ENCODE measurements around the gene CCND1. TPM values are rescaled to one million over a fixed set of nuclear protein-coding genes. Genes with fewer than 3 reads are reported as not detected.
"Not testable (repeated sequence)": the region's sequence is repeated elsewhere in the genome, so short reads cannot be mapped to it uniquely, and the experiment has no call there.

Gene CCND1
- total and polyA plus RNA-seq, 2 donors: 7.3 to 33.3 TPM

DNA sequence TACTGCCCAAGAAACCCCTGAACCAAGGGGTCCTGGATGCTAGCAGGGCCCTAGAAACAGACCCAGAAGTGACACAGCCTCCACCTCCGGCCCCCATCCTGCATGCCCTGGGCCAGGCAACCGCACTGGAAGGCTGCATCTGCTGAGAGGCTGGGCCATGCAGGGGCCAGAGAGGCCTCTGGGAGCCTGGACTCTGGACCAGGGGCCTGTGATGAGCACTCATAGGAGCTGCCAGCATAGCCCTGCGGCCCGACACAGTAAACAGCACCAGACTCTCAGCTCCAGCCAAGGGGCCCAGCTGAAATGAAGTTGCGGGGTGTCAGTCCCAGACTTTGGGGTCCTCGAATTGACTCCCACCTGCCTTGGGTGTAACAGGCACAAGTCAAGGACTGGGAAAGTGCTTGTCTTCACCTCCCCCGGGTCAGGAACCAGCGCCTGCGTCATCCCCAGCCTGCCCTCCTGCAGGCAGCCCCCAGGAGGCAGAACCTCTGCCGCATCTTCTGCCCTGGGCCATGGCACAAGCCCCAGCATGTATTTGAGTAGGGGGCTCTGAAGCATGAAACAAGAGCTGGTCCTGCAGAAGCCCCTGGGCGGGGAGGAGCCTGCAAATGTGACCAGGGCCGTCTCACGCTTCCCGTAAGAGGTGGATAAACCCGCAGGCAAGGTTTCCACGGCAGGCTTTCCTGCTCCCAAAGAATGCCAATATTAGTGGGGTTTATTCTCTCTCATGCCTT, 25.2 kb upstream of the CCND1 start:
- no peak overlapping the region for H3K27ac ChIP-seq (ENCODE audit: low read depth in 1 of 2, low read length in 1 of 2)
- 96% methylated on average over 16 of the region's 16 CpGs for WGBS
- no peaks in the 10 kb centered on the region for H3K4me1 ChIP-seq (ENCODE audit: control insufficient read depth in 2 of 2, insufficient read depth in 2 of 2, low read length in 2 of 2)
- H3K36me3 ChIP-seq (ENCODE audit: control insufficient read depth in 2 of 2, insufficient read depth in 2 of 2, low read length in 1 of 2): no peaks in the 10 kb centered on the region
- no peak for DNase-seq (ENCODE audit: low read depth in 6 of 9, low spot score in 9 of 9)
- H3K4me3 ChIP-seq (ENCODE audit: low read length in 2 of 2): no peak overlapping the region
- peaks cover 0 to under 1% of the 10 kb centered on the region in 2 donors for H3K27me3 ChIP-seq (ENCODE audit: control insufficient read depth in 2 of 2, insufficient read depth in 1 of 2, low read length in 1 of 2)
- no peaks in the 10 kb centered on the region for H3K9me3 ChIP-seq (ENCODE audit: control insufficient read depth in 2 of 2, insufficient read depth in 1 of 2, low read length in 1 of 2)

DNA sequence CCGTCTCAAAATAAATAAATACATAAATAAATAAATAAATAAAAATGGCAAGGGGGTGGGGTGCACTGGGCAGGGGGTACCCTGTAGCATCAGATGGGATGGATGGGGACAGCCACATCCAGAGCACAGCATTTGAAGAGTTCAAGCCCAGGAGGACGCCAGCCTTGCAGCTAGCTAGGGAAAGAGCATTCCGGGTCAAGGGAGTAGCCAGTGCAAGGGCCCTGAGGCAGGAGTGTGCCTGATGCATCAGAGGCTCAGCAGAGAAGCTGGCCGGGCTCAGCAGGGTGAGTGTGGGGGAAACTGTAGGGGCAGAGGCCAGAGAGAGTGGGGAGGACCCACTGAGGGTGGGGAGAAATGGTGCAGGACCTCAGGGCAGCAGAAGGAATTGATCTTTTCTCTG, 23.7 kb upstream of the CCND1 start:
- no peak overlapping the region for H3K27ac ChIP-seq (ENCODE audit: low read depth in 1 of 2, low read length in 1 of 2)
- no peak overlapping the region for H3K4me3 ChIP-seq (ENCODE audit: low read length in 2 of 2)
- DNase-seq (ENCODE audit: low read depth in 6 of 9, low spot score in 9 of 9): no peak
- H3K27me3 ChIP-seq (ENCODE audit: control insufficient read depth in 2 of 2, insufficient read depth in 1 of 2, low read length in 1 of 2): peaks cover 0 to 2% of the 10 kb centered on the region in 2 donors
- H3K4me1 ChIP-seq (ENCODE audit: control insufficient read depth in 2 of 2, insufficient read depth in 2 of 2, low read length in 2 of 2): no peaks in the 10 kb centered on the region
- WGBS: 95% methylated on average over 4 of the region's 4 CpGs
- no peaks in the 10 kb centered on the region for H3K36me3 ChIP-seq (ENCODE audit: control insufficient read depth in 2 of 2, insufficient read depth in 2 of 2, low read length in 1 of 2)
- no peaks in the 10 kb centered on the region for H3K9me3 ChIP-seq (ENCODE audit: control insufficient read depth in 2 of 2, insufficient read depth in 1 of 2, low read length in 1 of 2)

DNA sequence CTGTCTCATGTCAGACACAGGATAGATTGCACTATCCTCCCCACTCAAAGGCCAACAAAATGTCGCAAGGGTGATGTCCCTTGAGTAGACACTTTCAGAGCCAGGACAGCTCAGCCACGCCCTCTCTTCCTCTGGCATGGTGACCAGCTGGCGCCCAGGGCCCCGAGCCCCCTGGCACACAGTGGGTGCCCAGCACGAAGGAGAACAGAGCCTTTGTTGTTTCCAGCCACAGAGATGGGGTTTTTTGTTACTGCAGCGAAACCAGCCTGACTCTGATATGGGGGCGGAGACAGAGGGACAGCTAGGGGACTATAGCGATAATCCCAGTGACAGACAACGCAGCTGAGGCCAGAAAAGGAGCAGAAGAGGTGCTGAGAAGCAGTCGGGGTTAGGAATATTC, 23.3 kb upstream of the CCND1 start:
- 94% methylated on average over 10 of the region's 10 CpGs for WGBS

DNA sequence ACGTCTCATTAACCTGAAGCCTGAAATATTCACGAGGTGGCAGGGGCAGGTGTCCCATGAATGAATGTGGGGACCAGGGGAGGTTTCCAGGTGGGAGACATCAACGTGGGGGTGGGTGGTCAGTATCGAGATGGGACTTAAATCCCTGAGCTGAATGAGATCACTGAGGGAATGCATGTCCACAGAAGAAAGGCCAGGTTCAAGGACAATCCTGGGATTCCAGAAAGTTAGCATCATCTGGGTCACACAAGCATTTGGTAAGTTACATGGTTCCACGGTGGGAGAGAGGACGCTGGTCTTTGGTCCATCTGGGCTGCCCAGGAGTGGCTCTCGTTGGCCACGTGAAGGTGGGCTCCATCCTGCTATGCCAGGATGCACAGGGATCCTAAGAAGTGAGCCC, 22.7 kb upstream of the CCND1 start:
- no peaks in the 10 kb centered on the region for H3K4me1 ChIP-seq (ENCODE audit: control insufficient read depth in 2 of 2, insufficient read depth in 2 of 2, low read length in 2 of 2)
- DNase-seq (ENCODE audit: low read depth in 6 of 9, low spot score in 9 of 9): no peak
- H3K4me3 ChIP-seq (ENCODE audit: low read length in 2 of 2): no peak overlapping the region
- WGBS: 82% methylated on average over 8 of the region's 8 CpGs
- H3K27me3 ChIP-seq (ENCODE audit: control insufficient read depth in 2 of 2, insufficient read depth in 1 of 2, low read length in 1 of 2): peaks cover 0 to 2% of the 10 kb centered on the region in 2 donors
- no peaks in the 10 kb centered on the region for H3K9me3 ChIP-seq (ENCODE audit: control insufficient read depth in 2 of 2, insufficient read depth in 1 of 2, low read length in 1 of 2)
- no peaks in the 10 kb centered on the region for H3K36me3 ChIP-seq (ENCODE audit: control insufficient read depth in 2 of 2, insufficient read depth in 2 of 2, low read length in 1 of 2)
- H3K27ac ChIP-seq (ENCODE audit: low read depth in 1 of 2, low read length in 1 of 2): no peak overlapping the region

More for the DNA sequence above, 23.3 kb upstream of the CCND1 start:
- Histone ChIP-seq H3K27me3 (ENCODE audit: control insufficient read depth in 2 of 2, insufficient read depth in 1 of 2, low read length in 1 of 2) (peaks cover 0 to 2% of the 10 kb centered on the region in 2 donors), H3K4me1 (ENCODE audit: control insufficient read depth in 2 of 2, insufficient read depth in 2 of 2, low read length in 2 of 2) (no peaks in the 10 kb centered on the region), H3K36me3 (ENCODE audit: control insufficient read depth in 2 of 2, insufficient read depth in 2 of 2, low read length in 1 of 2) (no peaks in the 10 kb centered on the region), H3K27ac (ENCODE audit: low read depth in 1 of 2, low read length in 1 of 2) (no peak overlapping the region), H3K9me3 (ENCODE audit: control insufficient read depth in 2 of 2, insufficient read depth in 1 of 2, low read length in 1 of 2) (no peaks in the 10 kb centered on the region), H3K4me3 (ENCODE audit: low read length in 2 of 2) (no peak overlapping the region)
- DNase-seq (ENCODE audit: low read depth in 6 of 9, low spot score in 9 of 9): no peak

DNA sequence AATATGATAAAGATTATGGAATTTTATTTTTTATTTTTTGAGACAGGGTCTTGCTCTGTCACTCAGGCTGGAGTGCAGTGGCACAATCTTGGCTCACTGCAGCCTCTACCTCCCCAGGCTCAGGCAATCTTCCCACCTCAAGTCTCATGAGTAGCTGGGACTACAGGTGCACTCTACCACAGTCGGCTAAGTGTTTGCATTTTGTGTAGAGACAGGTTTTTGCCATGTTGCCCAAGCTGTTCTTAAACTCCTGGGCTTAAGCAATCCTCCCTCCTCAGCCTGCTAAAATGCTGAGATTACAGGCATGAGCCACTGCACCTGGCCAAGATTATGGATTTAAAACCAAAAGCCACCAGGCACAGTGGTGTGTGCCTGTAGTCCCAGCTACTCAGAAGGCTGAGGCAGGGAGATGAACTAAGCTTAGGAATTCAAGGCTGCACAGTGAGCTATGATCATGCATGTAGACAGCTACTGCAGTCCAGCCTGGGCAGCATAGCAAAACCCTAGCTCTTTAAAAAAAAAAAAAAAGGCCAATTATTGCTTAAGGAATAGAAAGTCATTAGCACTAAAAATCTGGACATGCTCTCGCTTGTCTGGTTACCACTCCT, 20.2 kb upstream of the CCND1 start:
- WGBS: 93% methylated on average over 2 of the region's 2 CpGs

DNA sequence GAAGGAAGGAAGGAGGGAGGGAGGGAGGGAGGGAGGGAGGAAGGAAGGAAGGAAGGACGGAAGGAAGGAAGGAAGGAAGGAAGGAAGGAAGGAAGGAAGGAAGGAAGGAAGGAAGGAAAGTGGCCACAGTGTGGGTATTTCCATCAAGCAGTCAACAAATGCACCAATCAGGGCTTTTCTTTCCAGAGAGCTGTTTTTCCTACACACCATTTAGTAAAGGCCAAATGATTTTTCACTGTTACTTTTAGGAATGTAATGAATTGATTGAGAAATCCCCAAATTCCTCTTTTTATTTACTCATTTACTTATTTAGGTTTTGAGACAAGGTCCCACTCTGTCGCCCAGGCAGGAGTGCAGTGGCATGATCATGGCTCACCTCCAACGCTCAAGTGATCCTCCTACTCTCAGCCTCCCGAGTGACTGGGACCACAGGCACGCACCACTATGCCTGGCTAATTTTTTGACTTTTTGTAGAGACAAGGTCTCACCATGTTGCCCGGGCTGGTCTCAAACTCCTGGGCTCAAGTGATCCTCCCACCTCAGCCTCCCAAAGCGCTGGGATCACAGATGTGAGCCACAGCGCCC, 18.8 kb upstream of the CCND1 start:
- not testable (repeated sequence) for H3K9me3 ChIP-seq (ENCODE audit: control insufficient read depth in 2 of 2, insufficient read depth in 1 of 2, low read length in 1 of 2); H3K27me3 ChIP-seq (ENCODE audit: control insufficient read depth in 2 of 2, insufficient read depth in 1 of 2, low read length in 1 of 2); H3K4me3 ChIP-seq (ENCODE audit: low read length in 2 of 2); H3K4me1 ChIP-seq (ENCODE audit: control insufficient read depth in 2 of 2, insufficient read depth in 2 of 2, low read length in 2 of 2); DNase-seq (ENCODE audit: low read depth in 6 of 9, low spot score in 9 of 9); H3K36me3 ChIP-seq (ENCODE audit: control insufficient read depth in 2 of 2, insufficient read depth in 2 of 2, low read length in 1 of 2); H3K27ac ChIP-seq (ENCODE audit: low read depth in 1 of 2, low read length in 1 of 2)
- 87% methylated on average over 8 of the region's 8 CpGs for WGBS

More for the DNA sequence above, 20.2 kb upstream of the CCND1 start:
- no peak overlapping the region for H3K27ac ChIP-seq (ENCODE audit: low read depth in 1 of 2, low read length in 1 of 2)
- no peaks in the 10 kb centered on the region for H3K36me3 ChIP-seq (ENCODE audit: control insufficient read depth in 2 of 2, insufficient read depth in 2 of 2, low read length in 1 of 2)
- H3K9me3 ChIP-seq (ENCODE audit: control insufficient read depth in 2 of 2, insufficient read depth in 1 of 2, low read length in 1 of 2): no peaks in the 10 kb centered on the region
- H3K4me1 ChIP-seq (ENCODE audit: control insufficient read depth in 2 of 2, insufficient read depth in 2 of 2, low read length in 2 of 2): no peaks in the 10 kb centered on the region
- H3K27me3 ChIP-seq (ENCODE audit: control insufficient read depth in 2 of 2, insufficient read depth in 1 of 2, low read length in 1 of 2): peaks cover 0 to 2% of the 10 kb centered on the region in 2 donors
- no peak overlapping the region for H3K4me3 ChIP-seq (ENCODE audit: low read length in 2 of 2)
- no peak for DNase-seq (ENCODE audit: low read depth in 6 of 9, low spot score in 9 of 9)

DNA sequence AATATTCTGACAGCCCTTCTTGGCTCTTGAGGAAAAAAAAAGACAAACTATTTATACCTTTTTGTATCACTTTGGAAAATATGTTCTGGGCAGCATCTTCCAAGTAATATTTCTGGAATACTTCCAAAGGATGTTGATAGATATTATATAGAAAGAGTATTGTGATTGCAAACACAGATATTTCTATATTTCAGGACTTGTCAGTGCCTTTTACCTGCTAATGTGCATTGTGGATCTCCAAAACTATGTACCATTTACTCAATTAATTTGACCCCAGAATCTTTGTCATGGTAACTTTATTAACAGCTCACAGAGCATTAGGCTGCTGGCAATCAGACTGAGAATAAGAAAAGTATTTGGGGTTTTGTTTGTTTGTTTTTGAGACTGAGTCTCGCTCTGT, 16.7 kb upstream of the CCND1 start:
- Histone ChIP-seq H3K27me3 (ENCODE audit: control insufficient read depth in 2 of 2, insufficient read depth in 1 of 2, low read length in 1 of 2) (peaks cover 0 to 2% of the 10 kb centered on the region in 2 donors), H3K4me3 (ENCODE audit: low read length in 2 of 2) (no peak overlapping the region), H3K27ac (ENCODE audit: low read depth in 1 of 2, low read length in 1 of 2) (no peak overlapping the region), H3K9me3 (ENCODE audit: control insufficient read depth in 2 of 2, insufficient read depth in 1 of 2, low read length in 1 of 2) (peaks cover 0 to 7% of the 10 kb centered on the region in 2 donors), H3K4me1 (ENCODE audit: control insufficient read depth in 2 of 2, insufficient read depth in 2 of 2, low read length in 2 of 2) (no peaks in the 10 kb centered on the region), H3K36me3 (ENCODE audit: control insufficient read depth in 2 of 2, insufficient read depth in 2 of 2, low read length in 1 of 2) (no peaks in the 10 kb centered on the region)
- 98% methylated on average over 1 of the region's 1 CpG for WGBS
- DNase-seq (ENCODE audit: low read depth in 6 of 9, low spot score in 9 of 9): no peak

DNA sequence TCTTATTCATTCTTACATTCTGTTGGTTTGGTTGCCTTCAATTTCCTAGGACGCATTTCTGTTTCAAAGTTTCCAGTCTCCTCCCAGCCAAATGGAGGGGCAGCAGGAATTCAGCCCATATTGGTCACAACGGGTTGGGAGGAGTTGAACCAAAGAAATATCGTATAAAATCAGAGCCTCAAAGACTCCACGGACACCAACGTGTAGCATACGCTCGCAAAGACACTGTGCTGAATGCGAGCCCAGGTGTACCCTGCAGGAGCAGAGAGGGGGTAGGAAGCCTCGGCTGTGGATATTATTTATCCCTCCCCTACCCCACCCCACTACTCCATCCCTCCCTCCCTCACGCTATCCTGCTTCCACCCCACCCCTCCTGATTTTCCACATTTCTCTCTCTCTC, 15.5 kb upstream of the CCND1 start:
- H3K27me3 ChIP-seq (ENCODE audit: control insufficient read depth in 2 of 2, insufficient read depth in 1 of 2, low read length in 1 of 2): peaks cover 0 to 5% of the 10 kb centered on the region in 2 donors
- no peaks in the 10 kb centered on the region for H3K4me1 ChIP-seq (ENCODE audit: control insufficient read depth in 2 of 2, insufficient read depth in 2 of 2, low read length in 2 of 2)
- peaks cover 0 to 14% of the 10 kb centered on the region in 2 donors for H3K9me3 ChIP-seq (ENCODE audit: control insufficient read depth in 2 of 2, insufficient read depth in 1 of 2, low read length in 1 of 2)
- H3K36me3 ChIP-seq (ENCODE audit: control insufficient read depth in 2 of 2, insufficient read depth in 2 of 2, low read length in 1 of 2): no peaks in the 10 kb centered on the region
- DNase-seq (ENCODE audit: low read depth in 6 of 9, low spot score in 9 of 9): no peak
- H3K27ac ChIP-seq (ENCODE audit: low read depth in 1 of 2, low read length in 1 of 2): no peak overlapping the region
- no peak overlapping the region for H3K4me3 ChIP-seq (ENCODE audit: low read length in 2 of 2)
- WGBS: 93% methylated on average over 10 of the region's 10 CpGs

DNA sequence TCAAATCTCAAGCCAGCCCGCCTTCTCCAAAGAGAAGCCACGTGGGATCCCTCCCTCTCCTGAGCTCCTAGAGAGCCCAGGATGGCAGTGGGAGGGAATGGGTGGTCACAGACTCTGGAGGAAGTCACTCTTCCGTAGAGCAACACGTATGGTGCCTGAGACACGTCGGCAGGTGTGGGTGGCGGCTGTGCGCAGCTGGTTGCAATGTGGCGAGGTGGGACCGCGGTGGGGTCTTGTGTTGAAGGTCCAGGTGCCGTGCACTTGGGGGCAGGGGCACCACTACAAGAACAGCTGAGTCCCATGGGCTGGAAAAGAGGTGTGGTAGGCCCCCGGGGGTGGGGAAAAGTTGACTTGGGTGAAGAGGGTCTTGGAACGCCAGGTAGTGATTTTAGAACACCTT, 13.4 kb upstream of the CCND1 start:
- H3K4me3 ChIP-seq (ENCODE audit: low read length in 2 of 2): no peak overlapping the region
- H3K27ac ChIP-seq (ENCODE audit: low read depth in 1 of 2, low read length in 1 of 2): no peak overlapping the region
- DNase-seq (ENCODE audit: low read depth in 6 of 9, low spot score in 9 of 9): no peak
- no peaks in the 10 kb centered on the region for H3K4me1 ChIP-seq (ENCODE audit: control insufficient read depth in 2 of 2, insufficient read depth in 2 of 2, low read length in 2 of 2)
- peaks cover 0 to 14% of the 10 kb centered on the region in 2 donors for H3K9me3 ChIP-seq (ENCODE audit: control insufficient read depth in 2 of 2, insufficient read depth in 1 of 2, low read length in 1 of 2)
- no peaks in the 10 kb centered on the region for H3K36me3 ChIP-seq (ENCODE audit: control insufficient read depth in 2 of 2, insufficient read depth in 2 of 2, low read length in 1 of 2)
- WGBS: 87% methylated on average over 14 of the region's 14 CpGs
- peaks cover 0 to 11% of the 10 kb centered on the region in 2 donors for H3K27me3 ChIP-seq (ENCODE audit: control insufficient read depth in 2 of 2, insufficient read depth in 1 of 2, low read length in 1 of 2)
